ENCODE data around the gene EFNA3.

EFNA3 gene
- 0.48 to 1.2 reads per million in 2 donors for total RNA-seq

GRCh38 chr1:155078469-155079209 is at the start of gene EFNA3:
Gene EFNA3, plus strand, starts transcription at chr1:155078837. Its CDS starts 105 bp downstream, at chr1:155078942.
- peak; percentile 59 for DNase-seq

- DNase-seq: no peak
These were observed 49.0 kb upstream of the EFNA3 start for GRCh38 chr1:155029513-155030242.

- DNase-seq: no peak
These were observed 48.3 kb upstream of the EFNA3 start for GRCh38 chr1:155030243-155030795.

GRCh38 chr1:155030899-155031298 is 47.7 kb upstream of the EFNA3 start:
- DNase-seq: no peak

- DNase-seq: no peak
These were observed 45.8 kb upstream of the EFNA3 start for GRCh38 chr1:155032886-155033285.

- no peak for DNase-seq
These were observed 45.1 kb upstream of the EFNA3 start, which contains the start of the genes DCST1 and DCST2 for GRCh38 chr1:155033524-155033923. Gene DCST1, plus strand, starts transcription at chr1:155033824. Its CDS starts 213 bp downstream, at chr1:155034037. Gene DCST2, minus strand, starts transcription at chr1:155033781. Its CDS starts 80 bp downstream, at chr1:155033701.

GRCh38 chr1:155034318-155035208 is 44.1 kb upstream of the EFNA3 start:
- DNase-seq: no peak

GRCh38 chr1:155035936-155036335 is 42.7 kb upstream of the EFNA3 start:
- DNase-seq: no peak

- DNase-seq: no peak
These were observed 41.6 kb upstream of the EFNA3 start for GRCh38 chr1:155037043-155037442.

GRCh38 chr1:155037851-155038441 is 40.7 kb upstream of the EFNA3 start:
- DNase-seq: no peak

- DNase-seq: no peak
These were observed 39.9 kb upstream of the EFNA3 start for GRCh38 chr1:155038602-155039307.

- no peak for DNase-seq
These were observed 39.3 kb upstream of the EFNA3 start for GRCh38 chr1:155039308-155039669.

GRCh38 chr1:155040358-155041093 is 38.1 kb upstream of the EFNA3 start:
- no peak for DNase-seq

- no peak for DNase-seq
These were observed 35.8 kb upstream of the EFNA3 start for GRCh38 chr1:155042789-155043188.

- DNase-seq: no peak
These were observed 35.3 kb upstream of the EFNA3 start for GRCh38 chr1:155043301-155043702.

- no peak for DNase-seq
These were observed 34.8 kb upstream of the EFNA3 start for GRCh38 chr1:155043793-155044192.

GRCh38 chr1:155044365-155044764 is 34.3 kb upstream of the EFNA3 start:
- no peak for DNase-seq

GRCh38 chr1:155044812-155045657 is 33.6 kb upstream of the EFNA3 start:
- DNase-seq: peak; percentile 32

- no peak for DNase-seq
These were observed 29.9 kb upstream of the EFNA3 start for GRCh38 chr1:155048449-155049334.

Data from T-helper 9 cell (primary cell).